Stimulated activated naive B cell treated with anti-CD40 and anti-IgM and Interleukin-4, amounts not matched to agents 10 μg/mL and 1 μg/mL and 100 μg/mL, for 72 hours (primary cell): ENCODE measurements around the gene HTR3A.
"Not testable (repeated sequence)": the region's sequence is repeated elsewhere in the genome, so short reads cannot be mapped to it uniquely, and the experiment has no call there.

Experiments used
- ATAC-seq, 2 donors: fragments of 150-1000 bp; cut with Tn5 transposase; replicated peaks; 2 replicates each; pipeline ENCODE4 v1.10.0; 2021; ENCODE audit warnings: moderate library complexity in 1 of 2
- DNase-seq: peaks from one replicate; pipeline ENCODE4 v3.0.0; 2021
- H3K27ac Mint-ChIP-seq: one replicate; pipeline ENCODE4 v1.8.0; 2022; ENCODE audit warnings: mild to moderate bottlenecking, mixed read lengths
- H3K27me3 Mint-ChIP-seq, 2 donors: one replicate each; pipeline ENCODE4 v1.8.0; 2022; ENCODE audit warnings: mixed read lengths in 2 of 2
- H3K36me3 Mint-ChIP-seq, 2 donors: one replicate each; pipeline ENCODE4 v1.8.0; 2022; ENCODE audit warnings: mixed read lengths in 2 of 2, mild to moderate bottlenecking in 1 of 2
- H3K4me1 Mint-ChIP-seq, 2 donors: one replicate each; pipeline ENCODE4 v1.8.0; 2022; ENCODE audit warnings: mixed read lengths in 2 of 2, mild to moderate bottlenecking in 1 of 2
- H3K4me3 Mint-ChIP-seq, 2 donors: one replicate each; pipeline ENCODE4 v1.8.0; 2022; ENCODE audit warnings: mild to moderate bottlenecking in 2 of 2, mixed read lengths in 2 of 2, moderate library complexity in 1 of 2
- H3K9me3 Mint-ChIP-seq, 2 donors: one replicate each; pipeline ENCODE4 v1.8.0; 2022; ENCODE audit warnings: mixed read lengths in 2 of 2, mild to moderate bottlenecking in 1 of 2

HTR3A gene

DNA sequence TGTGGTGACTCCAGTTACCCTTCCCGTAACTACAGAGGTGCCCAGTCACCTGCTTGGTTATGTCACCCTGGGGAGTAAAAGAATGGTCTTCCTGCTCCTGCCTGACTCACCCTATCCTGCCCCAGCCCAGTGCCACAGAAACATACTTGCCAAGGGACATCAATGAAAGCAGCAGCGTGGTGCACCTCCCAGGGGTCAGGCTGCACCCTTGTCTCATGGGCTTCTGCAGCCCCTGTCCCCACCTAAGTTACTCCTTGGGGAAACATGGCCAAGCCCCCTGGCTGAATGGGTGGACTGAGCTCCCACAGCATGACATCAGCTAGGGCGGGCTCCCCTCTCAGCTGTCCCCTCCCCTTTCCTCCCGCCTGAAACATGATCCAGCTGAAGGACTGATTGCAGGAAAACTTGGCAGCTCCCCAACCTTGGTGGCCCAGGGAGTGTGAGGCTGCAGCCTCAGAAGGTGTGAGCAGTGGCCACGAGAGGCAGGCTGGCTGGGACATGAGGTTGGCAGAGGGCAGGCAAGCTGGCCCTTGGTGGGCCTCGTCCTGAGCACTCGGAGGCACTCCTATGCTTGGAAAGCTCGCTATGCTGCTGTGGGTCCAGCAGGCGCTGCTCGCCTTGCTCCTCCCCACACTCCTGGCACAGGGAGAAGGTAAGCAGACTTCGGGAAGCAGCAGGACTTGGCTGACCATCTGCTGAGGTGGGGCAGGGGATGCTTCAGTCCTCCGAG lies at the start of gene HTR3A:
TSS of gene HTR3A (plus strand) at position 368 of the 730 bp plus-strand sequence. CDS start at position 586, 218 bp downstream.
- ATAC-seq (no peak), DNase-seq (no peak)
- no peaks in the 10 kb centered on the region for H3K27me3 Mint-ChIP-seq
- H3K36me3 Mint-ChIP-seq: no peaks in the 10 kb centered on the region
- peaks cover 51 to 92% of the 10 kb centered on the region in 2 donors for H3K4me1 Mint-ChIP-seq
- H3K27ac Mint-ChIP-seq: peak within 1 kb of the TSS; percentile 37
- peak within 1 kb of the TSS in 1 of 2 donors; percentile 29 for H3K4me3 Mint-ChIP-seq
- H3K9me3 Mint-ChIP-seq: no peaks in the 10 kb centered on the region

GRCh38 chr11:113926273-113927197 lies 48.4 kb upstream of the HTR3A start:
- no peak overlapping the region for H3K27ac Mint-ChIP-seq
- H3K36me3 Mint-ChIP-seq: no peaks in the 10 kb centered on the region
- H3K4me1 Mint-ChIP-seq: peaks cover 2 to 5% of the 10 kb centered on the region in 2 donors
- H3K9me3 Mint-ChIP-seq: no peaks in the 10 kb centered on the region
- no peak overlapping the region for H3K4me3 Mint-ChIP-seq
- ATAC-seq (no peak), DNase-seq (no peak)
- peaks cover 4 to 12% of the 10 kb centered on the region in 2 donors for H3K27me3 Mint-ChIP-seq

DNA sequence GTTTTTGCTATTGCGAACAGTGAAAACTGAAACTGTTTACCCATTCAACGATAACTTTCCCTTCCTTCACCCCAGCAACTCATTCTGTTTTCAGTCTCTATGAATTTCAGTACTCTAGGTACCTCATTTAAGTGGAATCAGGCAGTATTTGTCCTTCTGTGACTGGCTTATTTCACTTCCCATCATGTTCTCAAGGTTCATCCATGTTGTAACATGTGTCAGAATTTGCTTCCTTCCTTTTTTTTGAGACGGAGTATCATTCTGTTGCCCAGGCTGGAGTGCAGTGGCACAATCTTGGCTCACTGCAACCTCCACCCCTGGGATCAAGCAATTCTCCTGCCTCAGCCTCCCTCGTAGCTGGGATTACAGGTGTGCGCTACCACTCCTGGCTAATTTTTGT lies 46.6 kb upstream of the HTR3A start:
- Mint-ChIP-seq H3K4me1 (peaks cover 2 to 5% of the 10 kb centered on the region in 2 donors), H3K27me3 (peaks cover 4 to 14% of the 10 kb centered on the region in 2 donors), H3K27ac (no peak overlapping the region), H3K9me3 (no peaks in the 10 kb centered on the region), H3K4me3 (no peak overlapping the region), H3K36me3 (no peaks in the 10 kb centered on the region)
- no peak for ATAC-seq
- DNase-seq: no peak

DNA sequence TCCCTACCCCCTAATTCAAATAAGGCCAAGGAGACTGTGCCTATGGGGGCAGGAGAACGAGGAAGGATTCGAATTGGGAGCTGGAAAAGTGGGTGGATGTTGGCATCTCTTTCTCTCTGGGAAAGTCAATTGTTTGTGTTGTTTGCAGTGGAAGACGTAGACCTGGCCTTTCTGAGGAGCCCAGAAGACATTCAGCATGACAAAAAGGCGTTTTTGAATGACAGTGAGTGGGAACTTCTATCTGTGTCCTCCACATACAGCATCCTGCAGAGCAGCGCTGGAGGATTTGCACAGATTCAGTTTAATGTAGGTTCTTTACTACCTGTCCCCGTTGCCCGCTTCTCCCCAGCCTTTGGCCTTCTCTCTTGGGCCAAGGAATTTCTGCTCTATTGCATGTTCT lies 42.1 kb upstream of the HTR3A start:
- Mint-ChIP-seq H3K27me3 (peaks cover 4 to 16% of the 10 kb centered on the region in 2 donors), H3K27ac (no peak overlapping the region), H3K4me3 (no peak overlapping the region), H3K36me3 (no peaks in the 10 kb centered on the region), H3K9me3 (no peaks in the 10 kb centered on the region), H3K4me1 (peaks cover 5 to 7% of the 10 kb centered on the region in 2 donors)
- DNase-seq (no peak), ATAC-seq (no peak)

- ATAC-seq, H3K36me3 Mint-ChIP-seq, DNase-seq, H3K4me1 Mint-ChIP-seq, H3K4me3 Mint-ChIP-seq, H3K27ac Mint-ChIP-seq, H3K9me3 Mint-ChIP-seq: not testable (repeated sequence)
- peaks cover 4 to 22% of the 10 kb centered on the region in 2 donors for H3K27me3 Mint-ChIP-seq
Measured at GRCh38 chr11:113934193-113934592, 40.7 kb upstream of the HTR3A start.

DNA sequence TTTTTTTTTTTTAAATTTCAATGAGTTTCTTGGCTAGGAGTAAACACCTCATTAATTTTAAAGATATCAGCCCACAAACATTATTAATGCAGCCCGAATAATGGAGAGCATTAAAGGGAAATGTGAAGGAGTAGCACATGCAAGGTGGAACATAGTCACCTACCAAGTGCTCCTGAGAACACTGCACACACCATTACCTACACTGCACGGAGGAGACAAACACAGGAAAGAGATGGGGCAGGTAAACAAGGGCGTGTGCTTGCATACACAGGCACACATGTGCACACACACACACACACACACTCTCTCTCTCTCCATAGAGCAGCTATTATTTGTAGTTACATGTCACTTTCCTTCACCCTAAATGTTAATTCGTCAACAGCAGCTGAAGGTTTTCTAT lies 40.1 kb upstream of the HTR3A start:
- no peak for ATAC-seq
- peaks cover 0 to 7% of the 10 kb centered on the region in 2 donors for H3K4me1 Mint-ChIP-seq
- H3K9me3 Mint-ChIP-seq: no peaks in the 10 kb centered on the region
- DNase-seq: no peak
- H3K36me3 Mint-ChIP-seq: no peaks in the 10 kb centered on the region
- H3K27ac Mint-ChIP-seq: no peak overlapping the region
- H3K27me3 Mint-ChIP-seq: peaks cover 4 to 22% of the 10 kb centered on the region in 2 donors
- H3K4me3 Mint-ChIP-seq: no peak overlapping the region

GRCh38 chr11:113935858-113936257 lies 39.0 kb upstream of the HTR3A start:
- H3K27me3 Mint-ChIP-seq: peaks cover 3 to 26% of the 10 kb centered on the region in 2 donors
- no peaks in the 10 kb centered on the region for H3K36me3 Mint-ChIP-seq
- H3K9me3 Mint-ChIP-seq: no peaks in the 10 kb centered on the region
- no peak overlapping the region for H3K27ac Mint-ChIP-seq
- peaks cover 0 to 7% of the 10 kb centered on the region in 2 donors for H3K4me1 Mint-ChIP-seq
- no peak for ATAC-seq
- H3K4me3 Mint-ChIP-seq: no peak overlapping the region
- DNase-seq: no peak

GRCh38 chr11:113937918-113938317 lies 37.0 kb upstream of the HTR3A start:
- H3K27ac Mint-ChIP-seq: no peak overlapping the region
- ATAC-seq: no peak
- no peak for DNase-seq
- no peaks in the 10 kb centered on the region for H3K36me3 Mint-ChIP-seq
- H3K4me1 Mint-ChIP-seq: peaks cover 0 to 7% of the 10 kb centered on the region in 2 donors
- peaks cover 4 to 20% of the 10 kb centered on the region in 2 donors for H3K27me3 Mint-ChIP-seq
- H3K4me3 Mint-ChIP-seq: no peak overlapping the region
- no peaks in the 10 kb centered on the region for H3K9me3 Mint-ChIP-seq

DNA sequence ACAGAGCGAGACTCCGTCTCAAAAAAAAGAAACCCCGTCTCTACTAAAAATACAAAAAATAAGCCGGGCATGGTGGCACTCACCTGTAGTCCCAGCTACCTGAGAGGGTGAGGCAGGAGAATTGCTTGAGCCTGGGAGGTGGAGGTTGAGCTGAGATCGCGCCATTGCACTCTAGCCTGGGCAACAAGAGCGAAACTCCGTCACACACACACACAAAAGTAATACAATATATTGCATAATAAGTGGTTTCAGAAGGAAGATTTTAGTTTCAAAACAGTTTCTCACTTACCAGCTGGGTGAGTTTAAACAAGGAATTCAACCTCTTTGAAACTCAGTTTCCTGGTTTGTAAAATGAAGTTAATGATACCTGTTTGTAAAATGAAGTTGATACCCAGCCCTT lies 32.7 kb upstream of the HTR3A start:
- Mint-ChIP-seq H3K27ac (no peak overlapping the region), H3K9me3 (no peaks in the 10 kb centered on the region)
- no peak for DNase-seq

GRCh38 chr11:113946162-113946561 lies 28.7 kb upstream of the HTR3A start:
- not testable (repeated sequence) for ATAC-seq, DNase-seq, H3K4me3 Mint-ChIP-seq, H3K36me3 Mint-ChIP-seq, H3K27me3 Mint-ChIP-seq, H3K27ac Mint-ChIP-seq, H3K9me3 Mint-ChIP-seq
- peaks cover 23 to 39% of the 10 kb centered on the region in 2 donors for H3K4me1 Mint-ChIP-seq

More for the DNA sequence above, 32.7 kb upstream of the HTR3A start:
- H3K4me3 Mint-ChIP-seq: no peak overlapping the region
- no peak for ATAC-seq
- no peaks in the 10 kb centered on the region for H3K36me3 Mint-ChIP-seq
- peaks cover 14 to 21% of the 10 kb centered on the region in 2 donors for H3K4me1 Mint-ChIP-seq
- H3K27me3 Mint-ChIP-seq: peaks cover 4 to 12% of the 10 kb centered on the region in 2 donors

DNA sequence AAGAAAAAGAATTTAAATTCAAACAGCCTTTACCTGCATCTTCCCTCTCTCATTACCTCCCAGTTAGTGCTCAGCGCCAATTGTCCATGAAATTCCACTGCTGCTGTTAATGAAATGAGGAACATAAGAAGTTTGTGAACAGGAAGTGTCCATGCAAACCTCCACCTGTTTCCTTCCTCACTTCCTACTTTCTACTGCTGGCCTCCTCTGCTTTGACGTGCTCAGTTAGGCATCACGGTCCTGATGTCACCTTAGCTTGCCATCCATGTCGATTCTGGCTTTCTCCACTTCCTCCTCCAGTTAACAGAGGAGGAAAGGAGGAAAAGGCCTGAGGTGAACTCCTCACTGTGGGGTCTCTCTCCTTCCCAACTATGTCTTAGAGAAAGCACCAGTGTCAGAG lies 26.9 kb upstream of the HTR3A start:
- peak overlapping the region; percentile 11 for H3K27ac Mint-ChIP-seq
- ATAC-seq: peak; percentile 75 to 88
- peaks cover 28 to 39% of the 10 kb centered on the region in 2 donors for H3K4me1 Mint-ChIP-seq

GRCh38 chr11:113949891-113950290 lies 25.0 kb upstream of the HTR3A start:
- peaks cover 28 to 38% of the 10 kb centered on the region in 2 donors for H3K4me1 Mint-ChIP-seq
- no peak overlapping the region for H3K27ac Mint-ChIP-seq
- ATAC-seq: no peak
- H3K4me3 Mint-ChIP-seq: no peak overlapping the region
- DNase-seq: no peak
- no peaks in the 10 kb centered on the region for H3K9me3 Mint-ChIP-seq
- no peaks in the 10 kb centered on the region for H3K36me3 Mint-ChIP-seq
- peaks cover 7 to 19% of the 10 kb centered on the region in 2 donors for H3K27me3 Mint-ChIP-seq

More for the DNA sequence above, 26.9 kb upstream of the HTR3A start:
- DNase-seq: no peak
- no peaks in the 10 kb centered on the region for H3K36me3 Mint-ChIP-seq
- H3K4me3 Mint-ChIP-seq: peak overlapping the region in 1 of 2 donors; percentile 1
- no peaks in the 10 kb centered on the region for H3K9me3 Mint-ChIP-seq
- H3K27me3 Mint-ChIP-seq: peaks cover 3 to 14% of the 10 kb centered on the region in 2 donors

- Mint-ChIP-seq H3K27ac (no peak overlapping the region), H3K4me1 (peaks cover 19 to 25% of the 10 kb centered on the region in 2 donors), H3K36me3 (no peaks in the 10 kb centered on the region), H3K4me3 (no peak overlapping the region), H3K27me3 (peaks cover 7 to 19% of the 10 kb centered on the region in 2 donors), H3K9me3 (no peaks in the 10 kb centered on the region)
- no peak for ATAC-seq
- no peak for DNase-seq
Measured at GRCh38 chr11:113951537-113951936, 23.4 kb upstream of the HTR3A start.

DNA sequence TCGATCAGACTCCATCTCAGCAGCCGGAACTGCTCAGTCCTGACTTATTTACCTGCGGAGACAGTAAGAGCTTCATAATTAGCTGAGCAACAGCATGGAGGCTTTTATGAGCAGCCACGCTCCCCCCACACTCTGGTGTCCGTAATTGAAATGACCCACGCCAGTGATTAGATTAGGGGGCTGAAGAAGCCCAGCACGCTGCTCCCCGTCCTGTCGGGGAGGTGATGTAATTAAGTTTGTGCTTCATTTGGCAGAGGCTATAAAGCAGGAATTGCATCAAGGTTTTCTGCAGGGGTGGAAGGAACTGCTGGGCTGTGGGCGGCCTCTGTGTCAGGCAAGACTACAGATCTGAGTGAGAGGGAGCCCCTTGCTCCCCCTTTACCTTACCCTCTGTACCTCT lies 22.8 kb upstream of the HTR3A start:
- Mint-ChIP-seq H3K27ac (no peak overlapping the region), H3K9me3 (no peaks in the 10 kb centered on the region), H3K27me3 (peaks cover 10 to 19% of the 10 kb centered on the region in 2 donors), H3K36me3 (no peaks in the 10 kb centered on the region), H3K4me1 (peaks cover 14 to 19% of the 10 kb centered on the region in 2 donors), H3K4me3 (no peak overlapping the region)
- no peak for DNase-seq
- no peak for ATAC-seq
